HL-60 (cell line): Measurements from ENCODE around the gene KAZN.

Experiments used
- DNase-seq, 2 experiments: peaks; one replicate each; pipeline ENCODE4 v3.0.0-alpha.2; 2010 to 2020; ENCODE audit warnings: low read depth in 1 of 2, low spot score in 1 of 2
- H3K27ac ChIP-seq: fragments of 250-450 bp; sonication (Bioruptor Pico); replicated peaks from 2 replicates; pipeline ENCODE4 v1.5.1; 2020; ENCODE audit warnings: mild to moderate bottlenecking, moderate library complexity
- H3K27me3 ChIP-seq: fragments of 250-450 bp; sonication (Bioruptor Pico); 2 replicates; pipeline ENCODE4 v1.5.1; 2021; ENCODE audit warnings: mild to moderate bottlenecking, moderate library complexity; ENCODE audit not compliant: insufficient read depth, poor library complexity, severe bottlenecking
- H3K4me3 ChIP-seq: replicated peaks from 2 replicates; pipeline ENCODE4 v1.5.1; 2011; ENCODE audit warnings: mild to moderate bottlenecking, control low read depth, low read length; ENCODE audit not compliant: insufficient read depth
- GABPA ChIP-seq: IDR thresholded peaks from 2 replicates; pipeline ENCODE4 v1.6.1; 2012; ENCODE audit warnings: low read depth
- POLR2AphosphoS5 ChIP-seq: IDR thresholded peaks from 2 replicates; pipeline ENCODE4 v1.6.1; 2012; ENCODE audit warnings: low read depth
- SPI1 ChIP-seq: IDR thresholded peaks from 2 replicates; pipeline ENCODE4 v1.6.1; 2012; ENCODE audit warnings: low read depth, mild to moderate bottlenecking, borderline replicate concordance
- TF ChIP-seq, protein P1 (sequence below): IDR thresholded peaks from 2 replicates; pipeline ENCODE4 v1.6.1; 2012; ENCODE audit warnings: low read depth; ENCODE audit not compliant: insufficient replicate concordance
- TF ChIP-seq, protein P2 (sequence below): IDR thresholded peaks from one replicate; pipeline ENCODE4 v1.5.1; 2011; ENCODE audit warnings: low read length, control low read depth, inconsistent platforms; ENCODE audit not compliant: insufficient read depth

The KAZN gene

GRCh38 chr1:14850563-14850962 is 252.1 kb downstream of the KAZN start:
- TF ChIP-seq GABPA (no peak), POLR2AphosphoS5 (no peak), SPI1 (no peak)
- TF ChIP-seq, protein P1, sequence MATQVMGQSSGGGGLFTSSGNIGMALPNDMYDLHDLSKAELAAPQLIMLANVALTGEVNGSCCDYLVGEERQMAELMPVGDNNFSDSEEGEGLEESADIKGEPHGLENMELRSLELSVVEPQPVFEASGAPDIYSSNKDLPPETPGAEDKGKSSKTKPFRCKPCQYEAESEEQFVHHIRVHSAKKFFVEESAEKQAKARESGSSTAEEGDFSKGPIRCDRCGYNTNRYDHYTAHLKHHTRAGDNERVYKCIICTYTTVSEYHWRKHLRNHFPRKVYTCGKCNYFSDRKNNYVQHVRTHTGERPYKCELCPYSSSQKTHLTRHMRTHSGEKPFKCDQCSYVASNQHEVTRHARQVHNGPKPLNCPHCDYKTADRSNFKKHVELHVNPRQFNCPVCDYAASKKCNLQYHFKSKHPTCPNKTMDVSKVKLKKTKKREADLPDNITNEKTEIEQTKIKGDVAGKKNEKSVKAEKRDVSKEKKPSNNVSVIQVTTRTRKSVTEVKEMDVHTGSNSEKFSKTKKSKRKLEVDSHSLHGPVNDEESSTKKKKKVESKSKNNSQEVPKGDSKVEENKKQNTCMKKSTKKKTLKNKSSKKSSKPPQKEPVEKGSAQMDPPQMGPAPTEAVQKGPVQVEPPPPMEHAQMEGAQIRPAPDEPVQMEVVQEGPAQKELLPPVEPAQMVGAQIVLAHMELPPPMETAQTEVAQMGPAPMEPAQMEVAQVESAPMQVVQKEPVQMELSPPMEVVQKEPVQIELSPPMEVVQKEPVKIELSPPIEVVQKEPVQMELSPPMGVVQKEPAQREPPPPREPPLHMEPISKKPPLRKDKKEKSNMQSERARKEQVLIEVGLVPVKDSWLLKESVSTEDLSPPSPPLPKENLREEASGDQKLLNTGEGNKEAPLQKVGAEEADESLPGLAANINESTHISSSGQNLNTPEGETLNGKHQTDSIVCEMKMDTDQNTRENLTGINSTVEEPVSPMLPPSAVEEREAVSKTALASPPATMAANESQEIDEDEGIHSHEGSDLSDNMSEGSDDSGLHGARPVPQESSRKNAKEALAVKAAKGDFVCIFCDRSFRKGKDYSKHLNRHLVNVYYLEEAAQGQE, result no peak
- TF ChIP-seq, protein P2, sequence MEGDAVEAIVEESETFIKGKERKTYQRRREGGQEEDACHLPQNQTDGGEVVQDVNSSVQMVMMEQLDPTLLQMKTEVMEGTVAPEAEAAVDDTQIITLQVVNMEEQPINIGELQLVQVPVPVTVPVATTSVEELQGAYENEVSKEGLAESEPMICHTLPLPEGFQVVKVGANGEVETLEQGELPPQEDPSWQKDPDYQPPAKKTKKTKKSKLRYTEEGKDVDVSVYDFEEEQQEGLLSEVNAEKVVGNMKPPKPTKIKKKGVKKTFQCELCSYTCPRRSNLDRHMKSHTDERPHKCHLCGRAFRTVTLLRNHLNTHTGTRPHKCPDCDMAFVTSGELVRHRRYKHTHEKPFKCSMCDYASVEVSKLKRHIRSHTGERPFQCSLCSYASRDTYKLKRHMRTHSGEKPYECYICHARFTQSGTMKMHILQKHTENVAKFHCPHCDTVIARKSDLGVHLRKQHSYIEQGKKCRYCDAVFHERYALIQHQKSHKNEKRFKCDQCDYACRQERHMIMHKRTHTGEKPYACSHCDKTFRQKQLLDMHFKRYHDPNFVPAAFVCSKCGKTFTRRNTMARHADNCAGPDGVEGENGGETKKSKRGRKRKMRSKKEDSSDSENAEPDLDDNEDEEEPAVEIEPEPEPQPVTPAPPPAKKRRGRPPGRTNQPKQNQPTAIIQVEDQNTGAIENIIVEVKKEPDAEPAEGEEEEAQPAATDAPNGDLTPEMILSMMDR, result no peak
- no peak overlapping the region for H3K4me3 ChIP-seq
- no peak for DNase-seq
- no peak overlapping the region for H3K27ac ChIP-seq
- H3K27me3 ChIP-seq, result no peaks in the 10 kb centered on the region

- no peak overlapping the region for H3K27ac ChIP-seq
- TF ChIP-seq POLR2AphosphoS5, result no peak
- TF ChIP-seq GABPA, result no peak
- no peak for TF ChIP-seq SPI1
- no peak overlapping the region for H3K4me3 ChIP-seq
- DNase-seq, result no peak
- H3K27me3 ChIP-seq, result no peaks in the 10 kb centered on the region
Observed at GRCh38 chr1:14851760-14852159, 253.3 kb downstream of the KAZN start.

DNA sequence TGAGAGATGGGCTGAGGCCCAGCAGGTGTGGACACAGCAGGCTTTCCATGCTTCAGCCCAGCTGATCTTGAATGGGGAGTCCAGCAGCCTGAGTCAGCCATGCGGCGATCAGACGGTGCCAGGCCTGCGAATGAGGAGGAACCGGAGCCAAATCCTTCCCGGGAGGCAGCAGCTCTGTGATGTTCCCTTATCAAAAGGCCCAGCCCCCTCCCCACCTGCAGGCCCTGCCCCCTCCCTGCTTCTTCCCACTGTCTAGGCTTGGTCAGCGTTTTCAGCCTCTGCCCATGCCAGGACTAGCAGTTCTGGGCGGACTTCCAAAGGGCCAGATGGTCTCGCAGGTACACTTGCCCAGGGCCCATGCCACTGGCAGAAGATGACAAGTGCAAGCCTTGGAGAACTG is 253.8 kb downstream of the KAZN start:
- no peaks in the 10 kb centered on the region for H3K27me3 ChIP-seq
- DNase-seq, result no peak
- no peak overlapping the region for H3K27ac ChIP-seq
- no peak overlapping the region for H3K4me3 ChIP-seq
- TF ChIP-seq SPI1, result no peak
- TF ChIP-seq, protein P1, result no peak
- TF ChIP-seq, protein P2, result no peak
- TF ChIP-seq GABPA, result no peak
- TF ChIP-seq POLR2AphosphoS5, result no peak

GRCh38 chr1:14853518-14853917 is 255.0 kb downstream of the KAZN start:
- Histone ChIP-seq H3K27ac (no peak overlapping the region), H3K27me3 (no peaks in the 10 kb centered on the region), H3K4me3 (no peak overlapping the region)
- no peak for TF ChIP-seq POLR2AphosphoS5
- TF ChIP-seq, protein P2, result no peak
- TF ChIP-seq, protein P1, result no peak
- TF ChIP-seq GABPA, result no peak
- no peak for TF ChIP-seq SPI1
- no peak for DNase-seq
